HEK293 (cell line): ENCODE data around the gene TDRD9.

Experiments
- CTCF ChIP-seq: fragments of 450-650 bp; formaldehyde crosslinking; IDR thresholded peaks from 2 replicates; pipeline ENCODE4 v1.5.1; 2016; ENCODE audit warnings: missing biosample characterization, missing genetic modification characterization
- PRDM2 ChIP-seq: fragments of 450-650 bp; formaldehyde crosslinking; IDR thresholded peaks from 2 replicates; pipeline ENCODE4 v1.5.1; 2016; ENCODE audit warnings: missing biosample characterization, missing genetic modification characterization, borderline replicate concordance
- ZFP41 ChIP-seq: fragments of 450-650 bp; formaldehyde crosslinking; IDR thresholded peaks from 2 replicates; pipeline ENCODE4 v1.5.1; 2016; ENCODE audit warnings: missing biosample characterization, missing genetic modification characterization, borderline replicate concordance
- ZNF530 ChIP-seq: fragments of 450-650 bp; formaldehyde crosslinking; IDR thresholded peaks from 2 replicates; pipeline ENCODE4 v1.5.1; 2016; ENCODE audit warnings: low read depth, missing biosample characterization, missing genetic modification characterization
- TF ChIP-seq, protein P1 (sequence below): fragments of 450-650 bp; formaldehyde crosslinking; IDR thresholded peaks from 2 replicates; pipeline ENCODE4 v1.5.1; 2016; ENCODE audit warnings: missing biosample characterization, missing genetic modification characterization, borderline replicate concordance

DNA sequence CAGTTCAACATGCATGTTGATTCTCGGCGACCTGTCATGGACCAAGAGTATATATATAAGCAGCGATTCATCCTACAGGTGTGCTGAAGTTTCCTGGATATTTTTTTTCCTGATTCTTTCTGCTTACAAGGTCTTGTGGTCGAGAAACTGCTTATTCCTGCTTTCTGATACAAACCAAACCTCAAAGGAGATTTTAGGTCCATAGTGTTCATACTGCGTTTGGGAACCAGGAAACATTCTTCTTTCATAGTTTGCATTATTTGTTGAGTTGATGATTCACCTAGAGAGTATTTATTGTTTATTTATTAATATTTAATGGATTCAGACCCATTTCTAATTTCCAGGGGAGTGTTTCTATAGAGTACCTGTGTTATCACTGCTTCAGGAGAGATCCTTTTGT, 86.5 kb downstream of the TDRD9 start:
- TF ChIP-seq CTCF (tag by site-specific recombination) = no peak
- TF ChIP-seq PRDM2 (tag by site-specific recombination) = no peak
- TF ChIP-seq ZNF530 (tag by site-specific recombination) = no peak
- TF ChIP-seq, protein P1, sequence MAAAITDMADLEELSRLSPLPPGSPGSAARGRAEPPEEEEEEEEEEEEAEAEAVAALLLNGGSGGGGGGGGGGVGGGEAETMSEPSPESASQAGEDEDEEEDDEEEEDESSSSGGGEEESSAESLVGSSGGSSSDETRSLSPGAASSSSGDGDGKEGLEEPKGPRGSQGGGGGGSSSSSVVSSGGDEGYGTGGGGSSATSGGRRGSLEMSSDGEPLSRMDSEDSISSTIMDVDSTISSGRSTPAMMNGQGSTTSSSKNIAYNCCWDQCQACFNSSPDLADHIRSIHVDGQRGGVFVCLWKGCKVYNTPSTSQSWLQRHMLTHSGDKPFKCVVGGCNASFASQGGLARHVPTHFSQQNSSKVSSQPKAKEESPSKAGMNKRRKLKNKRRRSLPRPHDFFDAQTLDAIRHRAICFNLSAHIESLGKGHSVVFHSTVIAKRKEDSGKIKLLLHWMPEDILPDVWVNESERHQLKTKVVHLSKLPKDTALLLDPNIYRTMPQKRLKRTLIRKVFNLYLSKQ (tag by site-specific recombination) = no peak
- TF ChIP-seq ZFP41 (tag by site-specific recombination) = no peak
